Right lobe of liver (tissue), 4 donors: ENCODE results near the gene GATB.

Experiments used
- POLR2A ChIP-seq: fragments of 450-650 bp; IDR thresholded peaks from one replicate; pipeline ENCODE4 v1.6.1; 2017; ENCODE audit warnings: antibody characterized with exemption, mild to moderate bottlenecking
- TF ChIP-seq, protein P1 (sequence below), 4 donors: fragments of 200-600 bp in 3 of 4; fragments of 450-650 bp in 1 of 4; IDR thresholded peaks; one replicate each; pipeline versions ENCODE4 v1.5.1 to v1.8.0; 2016 to 2022; ENCODE audit warnings: antibody characterized with exemption in 4 of 4, mild to moderate bottlenecking in 2 of 4
- donor health status: DM: no; HTN: no; CAD: no.
- donor health status: DM: no; HTN: no; CAD: no.
- donor health status: DM: no; HTN: yes; CAD: no.

DNA sequence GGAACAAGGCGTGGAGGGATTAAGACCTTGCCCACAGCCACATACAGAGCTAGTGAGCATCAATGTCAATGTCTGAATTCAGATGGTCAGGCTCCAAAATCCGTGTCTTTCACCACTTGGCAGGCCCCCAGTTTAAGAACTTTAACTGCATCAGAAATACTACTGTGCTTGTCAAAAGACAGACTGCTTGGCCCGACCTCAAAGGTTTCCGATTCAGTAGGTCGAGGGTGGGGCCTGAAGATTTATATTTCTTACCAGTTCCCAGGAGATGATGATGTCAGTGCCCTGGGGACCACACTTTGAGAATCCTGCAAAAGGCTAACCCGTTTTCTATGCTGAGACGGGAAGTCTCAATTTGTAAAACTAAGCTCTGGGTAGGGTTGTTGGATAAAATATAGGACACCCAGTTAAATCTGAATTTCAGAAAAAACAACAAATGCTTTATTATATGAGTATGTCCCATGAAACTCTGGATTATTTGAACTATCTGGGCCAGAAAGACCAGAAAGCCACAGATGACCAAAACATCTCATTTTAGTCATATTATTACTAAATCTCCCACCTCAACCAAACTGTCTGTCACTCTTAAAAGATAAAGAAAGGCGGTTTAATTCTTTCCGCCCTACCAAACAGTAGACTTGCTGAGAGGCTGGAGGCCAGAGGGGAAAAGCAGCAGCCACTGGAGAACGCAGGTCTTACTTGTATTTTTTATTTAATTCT, 42.7 kb downstream of the GATB start:
- TF ChIP-seq, protein P1, sequence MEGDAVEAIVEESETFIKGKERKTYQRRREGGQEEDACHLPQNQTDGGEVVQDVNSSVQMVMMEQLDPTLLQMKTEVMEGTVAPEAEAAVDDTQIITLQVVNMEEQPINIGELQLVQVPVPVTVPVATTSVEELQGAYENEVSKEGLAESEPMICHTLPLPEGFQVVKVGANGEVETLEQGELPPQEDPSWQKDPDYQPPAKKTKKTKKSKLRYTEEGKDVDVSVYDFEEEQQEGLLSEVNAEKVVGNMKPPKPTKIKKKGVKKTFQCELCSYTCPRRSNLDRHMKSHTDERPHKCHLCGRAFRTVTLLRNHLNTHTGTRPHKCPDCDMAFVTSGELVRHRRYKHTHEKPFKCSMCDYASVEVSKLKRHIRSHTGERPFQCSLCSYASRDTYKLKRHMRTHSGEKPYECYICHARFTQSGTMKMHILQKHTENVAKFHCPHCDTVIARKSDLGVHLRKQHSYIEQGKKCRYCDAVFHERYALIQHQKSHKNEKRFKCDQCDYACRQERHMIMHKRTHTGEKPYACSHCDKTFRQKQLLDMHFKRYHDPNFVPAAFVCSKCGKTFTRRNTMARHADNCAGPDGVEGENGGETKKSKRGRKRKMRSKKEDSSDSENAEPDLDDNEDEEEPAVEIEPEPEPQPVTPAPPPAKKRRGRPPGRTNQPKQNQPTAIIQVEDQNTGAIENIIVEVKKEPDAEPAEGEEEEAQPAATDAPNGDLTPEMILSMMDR (IDR thresholded peaks at IDR 0.05): no peak
- TF ChIP-seq POLR2A: no peak
